Measurements from ENCODE around the gene COMMD1.

DNA sequence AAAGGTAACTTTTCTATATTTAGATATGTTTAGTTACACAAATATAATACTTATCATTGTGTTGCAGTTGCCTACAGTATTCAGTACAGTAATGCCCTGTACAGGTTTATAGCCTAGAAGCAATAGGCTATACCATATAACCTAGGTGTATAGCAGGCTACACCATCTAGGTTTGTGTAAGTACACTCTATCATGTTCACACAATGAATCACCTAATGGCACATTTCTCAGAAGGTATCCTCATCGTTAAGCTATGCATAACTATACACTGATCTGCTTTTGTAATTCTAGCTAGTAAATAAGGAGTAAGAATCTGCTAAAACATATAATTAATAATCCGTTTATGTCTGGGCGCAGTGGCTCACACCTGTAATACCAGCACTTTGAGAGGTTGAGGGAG is 102.1 kb downstream of the COMMD1 start:
- TF ChIP-seq, protein P1, sequence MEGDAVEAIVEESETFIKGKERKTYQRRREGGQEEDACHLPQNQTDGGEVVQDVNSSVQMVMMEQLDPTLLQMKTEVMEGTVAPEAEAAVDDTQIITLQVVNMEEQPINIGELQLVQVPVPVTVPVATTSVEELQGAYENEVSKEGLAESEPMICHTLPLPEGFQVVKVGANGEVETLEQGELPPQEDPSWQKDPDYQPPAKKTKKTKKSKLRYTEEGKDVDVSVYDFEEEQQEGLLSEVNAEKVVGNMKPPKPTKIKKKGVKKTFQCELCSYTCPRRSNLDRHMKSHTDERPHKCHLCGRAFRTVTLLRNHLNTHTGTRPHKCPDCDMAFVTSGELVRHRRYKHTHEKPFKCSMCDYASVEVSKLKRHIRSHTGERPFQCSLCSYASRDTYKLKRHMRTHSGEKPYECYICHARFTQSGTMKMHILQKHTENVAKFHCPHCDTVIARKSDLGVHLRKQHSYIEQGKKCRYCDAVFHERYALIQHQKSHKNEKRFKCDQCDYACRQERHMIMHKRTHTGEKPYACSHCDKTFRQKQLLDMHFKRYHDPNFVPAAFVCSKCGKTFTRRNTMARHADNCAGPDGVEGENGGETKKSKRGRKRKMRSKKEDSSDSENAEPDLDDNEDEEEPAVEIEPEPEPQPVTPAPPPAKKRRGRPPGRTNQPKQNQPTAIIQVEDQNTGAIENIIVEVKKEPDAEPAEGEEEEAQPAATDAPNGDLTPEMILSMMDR (optimal IDR thresholded peaks at IDR 0.05 in 1 of 3, IDR thresholded peaks at IDR 0.05 in 1 of 3, conservative IDR thresholded peaks at IDR 0.05 in 1 of 3; ENCODE audit: extremely low read depth in 1 of 3, insufficient read depth in 2 of 3, low read length in 3 of 3), result no peak
- TF ChIP-seq EZH2 (IDR thresholded peaks at IDR 0.05; ENCODE audit: low read length), result no peak
